Measurements from ENCODE around the gene CTSE.
"Not testable (repeated sequence)": the region's sequence is repeated elsewhere in the genome, so short reads cannot be mapped to it uniquely, and the experiment has no call there.

The CTSE gene

GRCh38 chr1:206023695-206024094 is at the start of gene CTSE:
TSS of gene CTSE (minus strand) at chr1:206023895. CDS start at chr1:206023791, 104 bp downstream.
- no peak within 1 kb of the TSS for H3K4me3 ChIP-seq (ENCODE audit: low read depth, low read length)

GRCh38 chr1:206070627-206071304 is 47.1 kb upstream of the CTSE start:
- no peak overlapping the region for H3K4me3 ChIP-seq (ENCODE audit: low read depth, low read length)

- no peak overlapping the region for H3K4me3 ChIP-seq (ENCODE audit: low read depth, low read length)
These were observed 44.6 kb upstream of the CTSE start for GRCh38 chr1:206068314-206068713.

GRCh38 chr1:206067486-206068227 is 44.0 kb upstream of the CTSE start:
- no peak overlapping the region for H3K4me3 ChIP-seq (ENCODE audit: low read depth, low read length)

- H3K4me3 ChIP-seq (ENCODE audit: low read depth, low read length): no peak overlapping the region
These were observed 42.9 kb upstream of the CTSE start for GRCh38 chr1:206066479-206067171.

GRCh38 chr1:206065547-206066145 is 42.0 kb upstream of the CTSE start:
- no peak overlapping the region for H3K4me3 ChIP-seq (ENCODE audit: low read depth, low read length)

GRCh38 chr1:206064501-206064900 is 40.8 kb upstream of the CTSE start:
- not testable (repeated sequence) for H3K4me3 ChIP-seq (ENCODE audit: low read depth, low read length)

GRCh38 chr1:206064001-206064400 is 40.3 kb upstream of the CTSE start:
- not testable (repeated sequence) for H3K4me3 ChIP-seq (ENCODE audit: low read depth, low read length)

- H3K4me3 ChIP-seq (ENCODE audit: low read depth, low read length): no peak overlapping the region
These were observed 38.8 kb upstream of the CTSE start for GRCh38 chr1:206062464-206062863.

- no peak overlapping the region for H3K4me3 ChIP-seq (ENCODE audit: low read depth, low read length)
These were observed 37.1 kb upstream of the CTSE start for GRCh38 chr1:206060844-206061243.

GRCh38 chr1:206059355-206059915 is 35.7 kb upstream of the CTSE start:
- H3K4me3 ChIP-seq (ENCODE audit: low read depth, low read length): no peak overlapping the region

- H3K4me3 ChIP-seq (ENCODE audit: low read depth, low read length): no peak overlapping the region
These were observed 35.2 kb upstream of the CTSE start for GRCh38 chr1:206058927-206059292.

GRCh38 chr1:206058289-206058926 is 34.7 kb upstream of the CTSE start:
- H3K4me3 ChIP-seq (ENCODE audit: low read depth, low read length): not testable (repeated sequence)

GRCh38 chr1:206055639-206056323 is 32.1 kb upstream of the CTSE start:
- H3K4me3 ChIP-seq (ENCODE audit: low read depth, low read length): not testable (repeated sequence)

GRCh38 chr1:206055069-206055625 is 31.5 kb upstream of the CTSE start:
- H3K4me3 ChIP-seq (ENCODE audit: low read depth, low read length): not testable (repeated sequence)

- not testable (repeated sequence) for H3K4me3 ChIP-seq (ENCODE audit: low read depth, low read length)
These were observed 29.9 kb upstream of the CTSE start for GRCh38 chr1:206053616-206054015.

- H3K4me3 ChIP-seq (ENCODE audit: low read depth, low read length): not testable (repeated sequence)
These were observed 29.4 kb upstream of the CTSE start, which contains the start of gene RHEX for GRCh38 chr1:206052919-206053610. TSS of gene RHEX (plus strand) at chr1:206053173. CDS start at chr1:206097829, 44,656 bp downstream.

- H3K4me3 ChIP-seq (ENCODE audit: low read depth, low read length): not testable (repeated sequence)
These were observed 28.7 kb upstream of the CTSE start for GRCh38 chr1:206052231-206052865.

Data from iPS-11a (cell line).